NCI-H460 (cell line): ENCODE data around the gene TMEM114. TPM values are rescaled to one million over a fixed set of nuclear protein-coding genes. Genes with fewer than 3 reads are reported as not detected.
"Not testable (repeated sequence)": the region's sequence is repeated elsewhere in the genome, so short reads cannot be mapped to it uniquely, and the experiment has no call there.

ENCODE experiments used
- DNase-seq: peaks from one replicate; pipeline ENCODE4 v3.0.0-alpha.2; 2016; ENCODE audit warnings: low read depth; ENCODE audit errors: extremely low read depth
- total RNA-seq: library from RNA; depleted of rRNA; stranded (reverse); fragments of >200 nt; shearing (Covaris generic); gene quantifications from 2 replicates; pipeline ENCODE4 v1.2.3, GENCODE V29; 2014

TMEM114 gene
- total RNA-seq, 1 experiment from 2014 or later: not detected

- no peak for DNase-seq
Measured at GRCh38 chr16:8576141-8577004, 13.9 kb downstream of the TMEM114 start.

- DNase-seq: no peak
Measured at GRCh38 chr16:8575399-8575798, 14.9 kb downstream of the TMEM114 start.

DNA sequence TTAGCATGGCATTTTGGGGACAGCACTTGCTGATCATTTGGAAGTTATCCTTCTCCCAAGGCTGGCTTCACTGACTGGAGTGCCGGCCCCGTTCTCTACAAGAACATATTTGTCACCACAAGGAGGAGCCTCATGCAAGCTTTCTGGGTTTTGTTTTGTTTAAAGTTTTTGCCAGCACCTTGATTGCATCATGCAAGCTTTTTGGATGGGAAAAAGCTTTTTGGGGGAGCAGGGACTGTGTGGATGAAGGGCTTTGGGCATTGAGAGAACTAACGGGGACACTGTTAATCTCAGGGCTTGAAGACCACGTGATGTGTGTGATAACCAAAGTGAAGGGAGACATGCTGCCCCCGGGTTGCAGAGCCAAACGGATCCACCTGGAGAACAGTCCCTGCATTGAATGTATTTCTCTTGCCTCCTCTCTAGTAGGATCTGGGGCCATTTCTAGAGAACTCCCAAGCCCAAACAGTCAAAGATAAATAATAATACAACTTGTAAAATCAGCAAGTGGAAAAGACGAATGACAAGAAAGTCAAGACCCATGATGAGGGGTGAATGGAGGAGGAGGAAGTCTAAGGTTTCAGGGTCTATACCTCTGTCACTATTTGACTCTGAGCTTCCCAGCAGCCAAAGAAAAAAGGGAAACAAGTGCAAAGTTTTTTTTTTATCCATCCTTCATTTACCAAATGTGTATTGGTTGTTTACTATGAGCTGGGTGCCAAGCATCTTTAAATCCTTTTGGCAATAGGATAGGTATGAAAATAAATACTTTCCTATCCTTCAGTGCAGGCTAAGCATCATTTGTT is 17.2 kb downstream of the TMEM114 start:
- DNase-seq: peak; percentile 26

- no peak for DNase-seq
Measured at GRCh38 chr16:8572063-8572918, 18.0 kb downstream of the TMEM114 start.

- DNase-seq: no peak
Measured at GRCh38 chr16:8571061-8571596, 19.2 kb downstream of the TMEM114 start.

DNA sequence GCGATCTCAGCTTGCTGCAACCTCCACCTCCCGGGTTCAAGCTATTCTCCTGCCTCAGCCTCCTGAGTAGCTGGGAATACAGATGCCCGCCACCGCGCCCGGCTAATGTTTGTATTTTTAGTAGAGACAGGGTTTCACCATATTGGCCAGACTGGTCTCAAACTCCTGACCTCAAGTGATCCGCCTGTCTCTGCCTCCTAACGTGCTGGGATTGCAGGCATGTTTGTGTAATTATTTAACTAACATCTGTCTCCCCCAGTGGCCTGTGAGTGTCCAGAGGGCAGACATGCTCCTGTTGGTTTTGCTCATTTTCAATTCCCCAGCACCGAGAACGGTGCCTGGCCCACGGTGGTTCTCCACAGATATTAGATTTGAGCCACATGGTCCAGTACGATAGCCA is 19.9 kb downstream of the TMEM114 start:
- not testable (repeated sequence) for DNase-seq

GRCh38 chr16:8569650-8570346 is 20.5 kb downstream of the TMEM114 start:
- DNase-seq: no peak

DNA sequence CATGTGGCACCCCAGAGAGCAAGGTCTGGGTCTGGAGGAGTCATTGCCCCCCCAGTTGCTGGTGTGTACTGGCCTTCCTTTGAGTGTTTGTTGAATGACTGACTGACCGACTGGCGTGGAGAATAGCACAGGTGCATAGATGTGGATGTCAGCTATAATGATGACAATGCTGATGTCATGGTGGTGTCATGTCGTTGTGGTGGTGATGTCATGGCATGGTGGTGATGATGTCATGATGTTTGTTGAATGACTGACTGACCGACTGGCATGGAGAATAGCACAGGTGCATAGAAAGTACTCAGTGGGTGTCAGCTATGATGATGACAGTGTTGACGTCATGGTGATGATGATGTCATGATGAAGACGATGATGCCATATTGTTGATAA is 22.1 kb downstream of the TMEM114 start:
- no peak for DNase-seq

GRCh38 chr16:8567355-8568230 is 22.7 kb downstream of the TMEM114 start:
- peak; percentile 92 for DNase-seq

DNA sequence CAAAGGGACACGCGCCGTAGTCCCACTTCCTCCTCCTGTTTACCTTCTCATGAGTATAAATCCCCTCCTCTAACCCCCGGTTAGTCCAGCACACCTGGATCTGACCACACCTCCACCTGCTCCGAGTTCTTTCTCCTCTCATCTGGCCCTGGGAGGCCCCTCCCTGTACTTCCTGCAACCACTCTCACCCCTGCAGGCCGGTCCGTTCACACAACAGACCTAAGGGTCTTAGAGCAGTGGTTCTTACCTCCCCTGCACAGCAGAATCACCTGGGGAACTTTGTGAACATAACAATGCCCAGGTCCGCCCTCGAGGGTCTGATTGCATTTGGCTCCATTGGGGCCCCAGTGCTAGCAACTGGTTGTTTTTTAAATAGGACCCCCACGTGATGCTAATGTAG is 24.8 kb downstream of the TMEM114 start:
- no peak for DNase-seq

DNA sequence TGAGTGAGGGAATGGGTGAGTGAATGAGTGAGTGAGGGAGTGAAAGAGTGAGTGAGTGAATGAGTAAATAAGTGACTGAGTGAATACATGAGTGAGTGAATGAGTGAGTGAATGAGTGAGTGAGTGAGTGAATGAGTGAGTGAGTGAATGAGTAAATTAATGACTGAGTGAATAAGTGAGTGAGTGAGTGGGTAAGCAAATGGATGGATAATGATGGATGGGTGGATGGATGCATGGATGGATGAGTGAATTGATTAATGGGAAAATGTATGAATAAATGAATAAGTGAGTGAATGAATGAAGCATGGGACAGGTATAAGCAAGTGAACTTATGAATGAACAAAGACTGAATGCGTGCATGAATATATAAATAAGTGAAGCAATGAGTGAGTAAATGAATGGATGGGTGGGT is 25.4 kb downstream of the TMEM114 start:
- DNase-seq: no peak

DNA sequence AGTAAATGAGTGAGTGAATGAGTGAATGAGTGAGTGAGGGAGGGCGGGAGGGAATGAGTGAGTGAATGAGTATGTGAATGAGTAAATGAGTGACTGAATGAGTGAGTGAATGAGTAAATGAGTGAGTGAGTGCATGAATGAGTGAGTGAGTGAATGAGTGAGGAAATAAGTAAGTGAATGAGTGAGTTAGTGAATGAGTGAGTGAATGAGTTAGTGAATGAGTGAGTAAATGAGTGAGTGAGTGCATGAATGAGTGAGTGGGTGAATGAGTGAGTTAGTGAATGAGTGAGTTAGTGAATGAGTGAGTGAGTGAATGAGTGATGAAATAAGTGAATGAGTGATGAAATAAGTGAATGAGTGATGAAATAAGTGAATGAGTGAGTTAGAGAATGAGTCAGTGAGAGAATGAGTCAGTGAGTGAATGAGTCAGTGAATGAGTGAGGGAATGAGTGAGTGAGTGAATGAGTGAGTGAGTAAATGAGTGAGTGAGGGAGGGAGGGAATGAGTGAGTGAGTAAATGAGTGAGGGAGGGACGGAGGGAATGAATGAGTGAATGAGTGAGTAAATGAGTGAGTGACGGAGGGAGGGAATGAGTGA is 26.3 kb downstream of the TMEM114 start:
- not testable (repeated sequence) for DNase-seq

- DNase-seq: no peak
Measured at GRCh38 chr16:8561496-8561895, 28.8 kb downstream of the TMEM114 start.

GRCh38 chr16:8555400-8555799 is 34.9 kb downstream of the TMEM114 start:
- no peak for DNase-seq

GRCh38 chr16:8554881-8555280 is 35.4 kb downstream of the TMEM114 start:
- DNase-seq: no peak

DNA sequence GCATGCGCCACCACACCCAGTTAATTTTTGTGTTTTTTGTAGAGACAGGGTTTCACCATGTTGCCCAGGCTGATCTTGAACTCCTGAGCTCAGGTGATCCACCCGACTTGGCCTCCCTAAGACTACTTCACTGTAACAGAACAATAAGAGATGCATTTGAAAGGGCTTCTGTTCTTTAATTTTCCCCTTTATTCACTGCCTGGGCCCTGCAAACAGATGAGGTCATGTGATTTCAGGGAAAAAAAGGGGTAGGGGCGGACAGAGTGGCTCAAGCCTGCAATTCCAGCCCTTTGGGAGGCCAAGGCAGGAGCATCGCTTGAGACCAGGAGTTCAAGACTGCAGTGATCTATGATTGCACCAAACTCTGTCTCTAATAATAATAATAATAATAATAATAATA is 36.3 kb downstream of the TMEM114 start:
- no peak for DNase-seq

DNA sequence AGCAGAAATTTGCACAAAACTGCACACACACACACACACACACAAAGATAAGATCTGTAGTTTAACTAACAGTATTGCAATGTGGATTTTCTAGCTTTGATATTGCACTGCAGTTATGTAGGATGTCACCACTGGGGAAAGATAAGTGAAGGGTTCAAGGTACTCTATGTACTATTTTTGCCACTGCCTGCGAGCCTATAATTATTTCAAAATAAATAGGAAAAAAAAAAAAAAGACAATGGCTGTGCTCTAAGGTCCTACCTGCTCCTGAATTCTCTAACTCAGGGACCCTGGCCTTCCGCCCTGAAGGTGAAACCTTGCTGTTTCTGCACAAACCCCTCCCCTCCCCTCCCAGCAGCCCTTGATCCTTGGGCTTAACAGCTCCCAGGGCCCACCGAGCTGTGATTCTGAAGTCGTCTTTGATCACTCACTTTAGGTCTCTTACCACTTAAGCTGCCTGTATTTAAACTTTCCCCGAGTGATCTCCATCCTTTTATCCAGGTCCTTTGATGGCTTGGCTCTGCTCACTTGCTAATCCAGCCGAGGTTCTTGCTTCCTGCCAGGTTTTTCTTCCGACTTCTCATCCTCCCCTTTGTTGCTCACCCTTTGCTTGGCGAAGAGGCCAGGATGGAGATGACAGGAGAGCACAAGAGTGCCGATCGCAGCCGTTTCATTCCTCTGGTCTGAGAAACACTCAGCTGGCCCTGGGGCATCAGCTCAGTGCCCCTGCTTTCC is 37.7 kb downstream of the TMEM114 start:
- DNase-seq: no peak
